Fibroblast of the aortic adventitia (primary cell): ENCODE results near the gene TGFBR1. TPM values are rescaled to one million over a fixed set of nuclear protein-coding genes. Genes with fewer than 3 reads are reported as not detected.
"Not testable (repeated sequence)": the region's sequence is repeated elsewhere in the genome, so short reads cannot be mapped to it uniquely, and the experiment has no call there.

ENCODE experiments used
- DNase-seq: peaks from one replicate; pipeline ENCODE4 v3.0.0-alpha.2; 2010; ENCODE audit warnings: low read depth
- H3K4me3 ChIP-seq: 2 replicates; pipeline ENCODE4 v1.5.1; 2011; ENCODE audit warnings: low read depth, mild to moderate bottlenecking, control low read depth, low read length, moderate library complexity
- total RNA-seq: library from RNA; depleted of rRNA; stranded (reverse); fragments of >200 nt; gene quantifications from 2 replicates; pipeline ENCODE4 v1.2.3, GENCODE V29; 2012; ENCODE audit warnings: low replicate concordance
- TF ChIP-seq, protein P1 (sequence below): IDR thresholded peaks from 2 replicates; pipeline ENCODE4 v1.5.1; 2011; ENCODE audit warnings: mild to moderate bottlenecking, low read length, control low read depth, inconsistent platforms; ENCODE audit not compliant: insufficient read depth

Gene TGFBR1
- total RNA-seq, 1 donor, result 28.8 TPM

DNA sequence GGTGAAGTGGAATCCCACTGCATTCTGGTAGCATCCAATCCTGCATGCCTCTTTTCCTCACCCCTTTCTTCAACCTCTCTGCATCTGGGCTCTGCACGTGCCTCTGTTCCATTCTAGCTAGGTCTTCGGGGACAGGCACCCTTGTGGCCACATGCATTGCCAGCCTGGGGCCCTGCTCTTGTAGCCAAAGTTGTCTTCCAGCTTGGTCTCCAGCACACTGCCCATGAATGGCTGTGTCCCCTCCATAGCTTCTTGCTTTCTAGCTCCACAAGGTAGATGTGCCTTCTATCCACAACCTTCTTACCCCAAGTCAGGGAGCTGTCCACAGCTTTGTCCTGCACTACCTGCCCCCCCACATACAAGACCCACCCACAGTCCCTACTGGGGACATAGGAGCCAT is 84.3 kb downstream of the TGFBR1 start:
- no peak overlapping the region for H3K4me3 ChIP-seq
- no peak for DNase-seq
- TF ChIP-seq, protein P1, sequence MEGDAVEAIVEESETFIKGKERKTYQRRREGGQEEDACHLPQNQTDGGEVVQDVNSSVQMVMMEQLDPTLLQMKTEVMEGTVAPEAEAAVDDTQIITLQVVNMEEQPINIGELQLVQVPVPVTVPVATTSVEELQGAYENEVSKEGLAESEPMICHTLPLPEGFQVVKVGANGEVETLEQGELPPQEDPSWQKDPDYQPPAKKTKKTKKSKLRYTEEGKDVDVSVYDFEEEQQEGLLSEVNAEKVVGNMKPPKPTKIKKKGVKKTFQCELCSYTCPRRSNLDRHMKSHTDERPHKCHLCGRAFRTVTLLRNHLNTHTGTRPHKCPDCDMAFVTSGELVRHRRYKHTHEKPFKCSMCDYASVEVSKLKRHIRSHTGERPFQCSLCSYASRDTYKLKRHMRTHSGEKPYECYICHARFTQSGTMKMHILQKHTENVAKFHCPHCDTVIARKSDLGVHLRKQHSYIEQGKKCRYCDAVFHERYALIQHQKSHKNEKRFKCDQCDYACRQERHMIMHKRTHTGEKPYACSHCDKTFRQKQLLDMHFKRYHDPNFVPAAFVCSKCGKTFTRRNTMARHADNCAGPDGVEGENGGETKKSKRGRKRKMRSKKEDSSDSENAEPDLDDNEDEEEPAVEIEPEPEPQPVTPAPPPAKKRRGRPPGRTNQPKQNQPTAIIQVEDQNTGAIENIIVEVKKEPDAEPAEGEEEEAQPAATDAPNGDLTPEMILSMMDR, result no peak

DNA sequence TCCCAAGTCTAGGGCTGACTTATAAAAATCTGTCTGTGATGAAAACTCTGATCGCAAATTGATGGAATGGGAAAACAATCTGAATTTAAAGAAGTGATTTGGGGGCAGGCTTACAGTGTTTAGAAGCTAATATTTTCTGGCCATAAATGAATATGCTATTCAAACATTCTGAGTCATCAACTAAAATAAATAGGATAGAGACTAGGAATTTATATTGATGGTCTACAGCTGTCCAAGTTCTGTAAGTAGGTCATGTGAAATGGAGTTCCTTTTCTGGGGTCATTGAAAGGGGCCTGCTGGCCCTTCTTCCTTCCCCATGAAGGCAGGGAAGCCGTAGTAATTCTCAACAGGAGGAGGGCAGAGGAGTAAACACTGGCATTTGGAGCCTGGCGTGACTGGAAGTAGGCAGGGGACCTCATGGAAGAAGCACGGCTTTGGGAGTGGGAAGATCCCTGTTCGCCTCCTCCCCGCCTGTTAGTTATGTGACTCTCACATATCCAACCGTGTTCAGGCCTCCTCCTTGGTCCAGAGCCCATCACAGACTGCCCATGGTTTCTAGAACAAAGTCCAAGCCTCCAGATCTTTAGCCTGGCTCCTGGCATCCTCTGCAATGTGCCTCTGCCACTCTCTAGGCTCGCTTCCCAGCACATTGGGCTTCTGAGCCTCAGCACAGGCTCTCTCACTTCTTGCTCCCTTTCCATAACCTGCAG is 85.1 kb downstream of the TGFBR1 start:
- no peak for DNase-seq
- no peak overlapping the region for H3K4me3 ChIP-seq
- TF ChIP-seq, protein P1, result no peak

DNA sequence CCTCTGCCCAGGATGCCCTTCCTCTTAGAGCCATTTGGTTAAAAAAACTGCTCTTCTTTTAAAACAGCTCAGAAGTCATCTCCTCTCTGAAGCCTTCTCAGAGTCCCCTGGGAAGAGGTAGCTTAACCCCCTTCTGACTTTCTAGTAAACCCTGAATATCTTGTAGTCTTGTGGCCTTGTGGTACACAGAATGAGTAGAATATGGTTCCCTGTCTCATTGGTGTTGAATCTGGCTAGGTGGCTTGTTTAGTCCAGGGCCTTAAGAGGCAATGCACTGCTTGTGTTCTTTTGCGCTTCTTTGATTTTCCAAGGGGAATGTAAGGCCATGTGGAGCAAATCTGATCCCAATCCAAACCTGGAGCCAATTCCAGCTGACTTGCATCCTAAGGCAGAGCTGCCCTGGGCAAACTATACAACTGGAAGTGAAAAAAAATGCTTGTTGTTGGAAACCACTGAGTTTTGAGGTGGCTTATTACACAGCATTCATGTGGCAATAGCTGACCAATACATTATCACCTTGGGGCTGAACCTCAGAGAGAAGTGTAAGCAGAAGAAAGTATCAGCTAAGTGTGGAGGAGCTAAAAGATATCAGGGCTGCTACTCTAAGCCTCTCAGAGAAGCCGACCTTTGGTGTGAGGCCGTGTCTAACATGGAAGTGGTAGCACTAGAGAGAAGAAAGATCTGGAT is 85.8 kb downstream of the TGFBR1 start:
- TF ChIP-seq, protein P1, result no peak
- DNase-seq, result no peak
- H3K4me3 ChIP-seq, result no peak overlapping the region

DNA sequence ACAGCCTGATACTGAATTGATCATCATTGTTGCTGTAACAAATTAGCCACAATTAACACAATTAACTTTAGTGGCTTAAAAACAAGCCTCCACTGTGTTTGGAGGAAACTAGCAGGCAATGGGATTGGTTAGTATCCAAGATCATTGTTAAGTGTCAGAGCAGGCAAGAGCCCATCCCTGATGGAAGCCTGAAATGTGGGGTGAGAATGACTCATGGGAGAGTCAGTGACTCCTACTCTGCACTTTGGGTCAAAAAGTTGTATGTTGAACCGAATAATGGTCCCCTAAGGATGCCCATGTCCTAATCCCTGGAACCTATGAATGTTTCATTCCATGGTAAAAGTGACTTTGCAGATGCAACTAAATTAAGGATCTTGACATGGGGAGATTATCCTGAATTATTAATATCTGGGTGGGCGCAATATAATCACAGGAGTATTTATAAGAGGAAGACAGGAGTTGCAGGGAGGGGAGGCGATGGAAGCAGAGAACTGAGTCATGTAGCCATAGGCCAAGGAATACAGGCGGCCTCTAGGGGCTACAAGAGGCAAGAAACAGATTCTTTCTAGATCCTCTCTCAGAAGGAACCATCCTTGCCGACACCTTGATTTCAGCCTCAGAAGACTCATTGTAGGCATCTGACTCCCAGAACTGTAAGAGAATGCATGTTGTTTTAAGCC is 88.0 kb downstream of the TGFBR1 start:
- DNase-seq, result peak; percentile 25
- TF ChIP-seq, protein P1, result peak; percentile 44
- no peak overlapping the region for H3K4me3 ChIP-seq

DNA sequence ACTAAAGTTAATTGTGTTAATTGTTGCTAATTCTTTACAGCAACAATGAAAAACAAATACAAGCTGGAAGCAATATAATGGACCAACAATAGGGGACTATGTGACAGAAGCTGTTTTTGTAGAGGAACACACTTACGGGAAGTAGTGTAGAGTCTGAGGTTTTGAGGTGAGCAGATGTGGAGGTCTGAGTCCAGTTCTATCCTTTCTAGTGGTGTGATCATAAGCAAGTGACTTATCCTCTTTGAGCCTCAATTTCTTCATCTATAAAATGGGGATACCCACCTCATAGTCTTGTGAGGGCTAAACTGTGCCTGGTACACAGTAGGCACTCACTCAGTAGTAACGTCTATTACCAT is 88.5 kb downstream of the TGFBR1 start:
- H3K4me3 ChIP-seq, result no peak overlapping the region
- TF ChIP-seq, protein P1, result no peak
- no peak for DNase-seq

DNA sequence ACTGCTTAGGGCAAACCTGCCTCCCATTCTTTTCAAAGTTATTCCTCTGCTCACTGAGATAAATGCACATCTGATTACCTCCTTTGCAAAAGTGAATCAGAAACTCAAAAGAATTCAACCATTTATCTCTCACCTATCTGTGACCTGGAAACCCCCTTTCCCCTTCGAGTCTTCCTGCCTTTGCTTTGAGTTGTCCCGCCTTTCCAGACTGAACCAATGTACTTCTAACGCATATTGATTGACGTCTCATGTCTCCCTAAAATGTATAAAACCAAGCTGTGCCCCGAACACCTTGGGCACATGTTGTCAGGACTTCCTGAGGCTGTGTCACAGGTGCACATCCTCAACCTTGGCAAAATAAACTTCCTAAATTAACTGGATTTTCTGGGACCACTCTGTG is 91.6 kb downstream of the TGFBR1 start:
- not testable (repeated sequence) for H3K4me3 ChIP-seq, DNase-seq

DNA sequence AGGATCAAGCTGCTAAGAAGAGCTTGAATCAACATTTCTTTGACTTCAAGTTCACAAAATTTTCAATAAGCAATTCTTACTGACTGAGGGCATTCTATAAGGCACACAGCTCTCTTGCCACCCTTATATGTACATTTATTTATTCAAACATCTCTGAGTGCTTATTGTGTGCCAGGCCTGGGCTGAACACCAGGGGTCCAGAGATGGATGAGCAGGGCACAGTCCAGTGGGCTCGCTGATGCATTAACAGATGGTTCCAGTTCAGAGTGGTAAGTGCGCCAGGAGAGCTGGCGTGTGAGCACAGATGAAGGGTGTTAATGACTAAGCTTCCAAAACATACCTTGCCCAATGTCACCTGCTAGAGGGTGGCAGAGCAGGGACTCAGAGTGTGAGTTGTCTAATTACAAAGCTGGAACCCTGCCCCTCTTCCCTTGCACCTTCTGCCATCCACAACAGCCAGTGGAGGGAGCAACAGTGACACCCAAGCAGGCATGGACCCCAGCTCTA is 92.3 kb downstream of the TGFBR1 start:
- TF ChIP-seq, protein P1, result no peak
- H3K4me3 ChIP-seq, result no peak overlapping the region

More for the DNA sequence above, 92.3 kb downstream of the TGFBR1 start:
- no peak for DNase-seq
